AG09319 (cell line): ENCODE results near the gene EDARADD.
"Not testable (repeated sequence)": the region's sequence is repeated elsewhere in the genome, so short reads cannot be mapped to it uniquely, and the experiment has no call there.

Source experiments
- DNase-seq: peaks from one replicate; pipeline ENCODE4 v3.0.0-alpha.2; 2010; ENCODE audit warnings: low read depth; ENCODE audit errors: extremely low read depth
- TF ChIP-seq, protein P1 (sequence below): IDR thresholded peaks from 2 replicates; pipeline ENCODE4 v1.5.1; 2011; ENCODE audit warnings: low read depth, mild to moderate bottlenecking, inconsistent platforms, low read length, moderate library complexity

EDARADD gene

DNA sequence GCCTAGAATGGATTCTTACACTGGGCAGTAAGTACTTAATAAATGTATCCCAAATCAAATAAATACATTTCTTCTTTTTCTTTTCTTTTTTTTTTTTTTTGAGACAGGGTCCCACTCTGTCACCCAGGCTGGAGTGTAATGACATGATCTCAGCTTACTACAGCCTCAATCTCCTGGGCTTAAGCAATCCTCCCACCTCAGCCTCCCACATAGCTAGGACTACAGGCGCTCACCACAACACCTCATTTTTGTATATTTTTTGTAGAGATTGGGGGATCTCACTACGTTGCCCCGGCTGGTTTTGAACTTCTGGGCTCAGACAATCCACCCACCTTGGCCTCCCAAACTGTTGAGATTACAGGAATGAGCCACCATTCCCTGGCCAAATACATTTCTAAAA is 66.0 kb downstream of the EDARADD start:
- no peak for DNase-seq
- TF ChIP-seq, protein P1, sequence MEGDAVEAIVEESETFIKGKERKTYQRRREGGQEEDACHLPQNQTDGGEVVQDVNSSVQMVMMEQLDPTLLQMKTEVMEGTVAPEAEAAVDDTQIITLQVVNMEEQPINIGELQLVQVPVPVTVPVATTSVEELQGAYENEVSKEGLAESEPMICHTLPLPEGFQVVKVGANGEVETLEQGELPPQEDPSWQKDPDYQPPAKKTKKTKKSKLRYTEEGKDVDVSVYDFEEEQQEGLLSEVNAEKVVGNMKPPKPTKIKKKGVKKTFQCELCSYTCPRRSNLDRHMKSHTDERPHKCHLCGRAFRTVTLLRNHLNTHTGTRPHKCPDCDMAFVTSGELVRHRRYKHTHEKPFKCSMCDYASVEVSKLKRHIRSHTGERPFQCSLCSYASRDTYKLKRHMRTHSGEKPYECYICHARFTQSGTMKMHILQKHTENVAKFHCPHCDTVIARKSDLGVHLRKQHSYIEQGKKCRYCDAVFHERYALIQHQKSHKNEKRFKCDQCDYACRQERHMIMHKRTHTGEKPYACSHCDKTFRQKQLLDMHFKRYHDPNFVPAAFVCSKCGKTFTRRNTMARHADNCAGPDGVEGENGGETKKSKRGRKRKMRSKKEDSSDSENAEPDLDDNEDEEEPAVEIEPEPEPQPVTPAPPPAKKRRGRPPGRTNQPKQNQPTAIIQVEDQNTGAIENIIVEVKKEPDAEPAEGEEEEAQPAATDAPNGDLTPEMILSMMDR, result no peak

DNA sequence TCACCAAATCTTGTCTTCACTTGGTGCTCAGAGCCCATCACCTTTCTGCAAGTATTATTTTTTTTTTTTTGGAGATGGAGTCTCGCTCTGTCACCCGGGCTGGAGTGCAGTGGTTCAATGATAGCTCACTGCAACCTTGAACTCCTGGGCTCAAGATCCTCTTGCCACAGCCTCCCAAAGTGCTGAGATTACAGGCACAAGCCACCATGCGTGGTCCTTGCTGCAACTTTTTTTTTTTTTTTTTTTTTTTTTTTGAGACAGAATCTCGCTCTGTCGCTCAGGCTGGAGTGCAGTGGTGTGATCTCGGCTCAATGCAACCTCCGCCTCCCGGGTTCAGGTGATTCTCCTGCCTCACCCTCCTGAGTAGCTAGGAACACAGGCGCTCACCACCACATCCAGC is 70.1 kb downstream of the EDARADD start:
- DNase-seq, result not testable (repeated sequence)

DNA sequence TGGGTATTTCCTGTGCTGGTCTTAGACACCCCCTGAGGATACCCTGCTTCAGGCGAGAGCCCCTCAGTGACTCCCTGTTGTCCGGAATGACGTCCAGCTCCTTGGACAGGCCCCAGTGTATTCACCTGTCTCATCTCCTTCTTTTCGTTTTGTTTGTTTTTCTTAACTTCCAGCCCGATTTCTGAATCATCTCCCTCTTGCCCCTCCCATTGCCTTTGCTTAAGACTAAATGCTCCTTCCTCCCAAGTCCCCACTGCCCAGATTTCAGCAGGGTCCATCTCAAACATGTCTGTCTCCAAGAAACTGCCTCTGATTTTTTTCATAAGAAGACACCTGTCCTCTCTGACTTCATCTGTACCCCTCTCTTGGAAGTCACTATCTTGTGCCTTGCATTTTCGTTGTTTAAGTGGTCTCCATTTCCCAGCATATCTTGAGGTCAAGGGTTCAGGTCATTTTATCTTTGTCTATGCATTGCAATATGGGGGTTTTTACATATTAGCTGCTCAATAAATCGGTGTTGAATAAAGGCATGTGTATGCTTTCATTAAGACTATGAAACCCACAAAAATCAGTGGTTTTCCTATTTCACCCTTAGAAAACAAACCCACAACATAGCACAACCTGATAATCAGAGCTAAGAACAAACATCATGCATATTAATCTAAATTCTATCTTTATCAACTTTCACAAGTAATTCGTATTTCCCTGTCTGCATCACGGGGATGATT is 71.3 kb downstream of the EDARADD start:
- no peak for DNase-seq
- TF ChIP-seq, protein P1, result no peak

DNA sequence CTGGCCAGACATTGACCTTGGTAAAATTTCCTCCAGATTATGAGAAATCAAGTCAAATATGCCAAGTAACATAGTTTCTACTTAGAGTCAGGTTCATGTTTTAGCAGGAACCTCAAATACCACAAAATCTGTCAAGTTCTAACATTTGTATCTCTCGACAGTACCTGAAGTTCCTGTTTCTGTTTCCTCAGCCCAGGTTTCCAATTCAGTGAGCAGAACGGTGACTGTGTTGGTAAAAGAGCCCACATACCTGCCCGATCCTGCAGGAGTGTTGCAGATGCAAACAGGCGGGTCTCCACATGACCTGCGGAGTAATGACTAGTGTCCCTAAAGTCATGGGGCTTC is 71.8 kb downstream of the EDARADD start:
- no peak for DNase-seq

DNA sequence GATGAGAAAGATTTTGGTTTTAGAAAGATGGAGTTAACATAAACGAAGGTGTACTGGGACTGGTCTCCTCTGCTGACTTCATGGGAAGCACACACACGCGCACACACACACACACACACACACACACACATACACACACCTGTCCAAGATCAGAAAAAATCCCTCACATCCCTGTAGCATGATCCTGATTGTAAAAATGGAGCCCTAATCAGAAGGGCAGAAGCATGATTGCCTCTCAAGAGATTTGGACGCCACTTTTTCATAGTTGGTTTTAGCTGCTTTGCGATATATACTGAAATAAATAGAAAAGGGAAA is 73.2 kb downstream of the EDARADD start:
- no peak for DNase-seq
- TF ChIP-seq, protein P1, result no peak

More for the DNA sequence above, 71.8 kb downstream of the EDARADD start:
- TF ChIP-seq, protein P1, result no peak

DNA sequence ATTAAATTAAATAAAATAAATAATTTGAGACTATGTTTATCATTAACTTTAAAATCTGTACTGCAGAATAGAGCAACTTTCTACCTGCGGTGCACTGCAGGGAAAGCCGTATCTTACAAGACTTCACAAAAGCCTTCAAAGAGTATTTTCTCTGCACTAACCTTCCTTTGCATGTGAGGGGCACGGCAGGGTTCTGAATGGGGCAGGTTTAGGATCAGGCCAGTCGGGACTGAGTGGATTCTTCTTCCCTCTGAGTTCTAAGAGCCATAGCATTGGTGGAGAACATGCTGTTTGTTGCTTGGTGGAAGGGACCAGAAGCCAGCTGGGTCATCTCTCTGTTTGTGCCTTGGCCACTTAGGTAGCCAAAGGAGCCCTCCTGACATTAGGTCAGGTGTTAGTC is 74.5 kb downstream of the EDARADD start:
- DNase-seq, result no peak
- TF ChIP-seq, protein P1, result no peak

DNA sequence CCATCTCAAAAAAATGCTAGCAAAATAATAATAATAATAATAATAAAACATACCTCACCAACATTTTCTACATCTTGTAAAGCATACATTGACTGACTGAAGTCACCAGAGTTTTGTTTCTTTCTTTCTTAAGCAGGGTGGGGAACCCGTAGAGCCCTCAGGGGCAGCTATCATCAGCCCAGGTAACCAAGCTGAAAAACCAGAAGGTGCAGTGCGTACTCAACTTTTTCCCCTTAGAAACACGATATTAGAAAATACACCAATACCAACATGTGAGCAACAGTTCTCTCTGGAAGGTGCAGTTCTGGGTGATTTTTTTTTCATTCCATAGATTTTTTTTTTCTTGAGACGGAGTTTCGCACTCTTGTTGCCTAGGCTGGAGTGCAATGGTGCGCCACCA is 75.4 kb downstream of the EDARADD start:
- DNase-seq, result no peak
- TF ChIP-seq, protein P1, result no peak

DNA sequence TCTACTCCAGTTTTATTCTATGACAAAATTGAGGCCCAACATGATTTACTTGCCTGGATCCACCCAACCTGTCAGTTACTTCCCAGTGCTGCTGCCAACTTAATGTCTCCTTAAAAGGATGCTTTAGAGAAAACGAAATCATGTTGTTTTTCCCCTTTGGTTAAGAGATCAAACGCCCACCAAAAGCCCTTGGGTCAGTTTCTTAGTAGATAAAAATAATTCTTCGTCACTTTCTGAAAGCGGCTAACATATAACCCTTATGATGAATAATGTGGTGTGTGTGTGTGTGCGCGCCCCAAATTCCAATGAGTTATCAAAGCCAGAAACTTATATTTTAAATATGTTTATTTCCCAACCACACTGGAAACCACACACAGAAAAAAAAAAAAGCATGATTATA is 77.0 kb downstream of the EDARADD start:
- TF ChIP-seq, protein P1, result no peak
- no peak for DNase-seq
